ENCODE data around the gene TAF4.

- TF ChIP-seq TCF4 (CRISPR knock-in tag; IDR thresholded peaks at IDR 0.05; ENCODE audit: borderline replicate concordance) (no peak), CSRNP3 (CRISPR knock-in tag; IDR thresholded peaks at IDR 0.05) (no peak), RARB (CRISPR knock-in tag; IDR thresholded peaks at IDR 0.05) (no peak), BACH2 (CRISPR knock-in tag; IDR thresholded peaks at IDR 0.05; ENCODE audit: borderline replicate concordance) (no peak), PATZ1 (CRISPR knock-in tag; IDR thresholded peaks at IDR 0.05; ENCODE audit: borderline replicate concordance) (no peak), ZNF70 (CRISPR knock-in tag; IDR thresholded peaks at IDR 0.05) (no peak), ZNF565 (CRISPR knock-in tag; conservative IDR thresholded peaks at IDR 0.05; ENCODE audit: low read depth) (no peak)
Measured at GRCh38 chr20:61937146-61937962, 128.3 kb downstream of the TAF4 start.
